ENCODE measurements around the gene TFAP2B.

DNA sequence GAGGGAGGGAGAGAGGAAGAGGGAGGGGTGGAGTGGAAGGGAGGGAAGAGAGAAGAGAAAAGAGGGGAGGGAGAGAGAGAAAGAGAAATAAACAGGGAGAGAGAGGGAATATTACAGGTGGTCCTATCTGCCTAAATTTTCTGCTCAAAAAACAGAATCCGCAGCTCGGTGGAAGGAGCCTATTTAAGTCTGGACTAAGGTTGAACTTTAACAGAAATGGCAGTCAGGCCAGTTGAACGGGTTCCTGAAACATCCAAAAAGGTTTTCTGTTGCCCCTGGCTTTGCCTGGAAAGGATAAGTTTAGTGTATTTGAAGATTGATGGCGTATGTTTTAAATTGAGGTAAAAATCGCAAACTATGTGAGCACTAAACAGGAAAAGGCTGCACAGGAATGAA lies 2.2 kb downstream of the TFAP2B start:
- TF ChIP-seq, protein P1, sequence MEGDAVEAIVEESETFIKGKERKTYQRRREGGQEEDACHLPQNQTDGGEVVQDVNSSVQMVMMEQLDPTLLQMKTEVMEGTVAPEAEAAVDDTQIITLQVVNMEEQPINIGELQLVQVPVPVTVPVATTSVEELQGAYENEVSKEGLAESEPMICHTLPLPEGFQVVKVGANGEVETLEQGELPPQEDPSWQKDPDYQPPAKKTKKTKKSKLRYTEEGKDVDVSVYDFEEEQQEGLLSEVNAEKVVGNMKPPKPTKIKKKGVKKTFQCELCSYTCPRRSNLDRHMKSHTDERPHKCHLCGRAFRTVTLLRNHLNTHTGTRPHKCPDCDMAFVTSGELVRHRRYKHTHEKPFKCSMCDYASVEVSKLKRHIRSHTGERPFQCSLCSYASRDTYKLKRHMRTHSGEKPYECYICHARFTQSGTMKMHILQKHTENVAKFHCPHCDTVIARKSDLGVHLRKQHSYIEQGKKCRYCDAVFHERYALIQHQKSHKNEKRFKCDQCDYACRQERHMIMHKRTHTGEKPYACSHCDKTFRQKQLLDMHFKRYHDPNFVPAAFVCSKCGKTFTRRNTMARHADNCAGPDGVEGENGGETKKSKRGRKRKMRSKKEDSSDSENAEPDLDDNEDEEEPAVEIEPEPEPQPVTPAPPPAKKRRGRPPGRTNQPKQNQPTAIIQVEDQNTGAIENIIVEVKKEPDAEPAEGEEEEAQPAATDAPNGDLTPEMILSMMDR (conservative IDR thresholded peaks at IDR 0.05; ENCODE audit: low read length) = no peak
- no peak for TF ChIP-seq EZH2phosphoT487 (IDR thresholded peaks at IDR 0.05; ENCODE audit: borderline replicate concordance)

Measured in Loucy (cell line).